Fibroblast of peridontal ligament (primary cell): ENCODE measurements around the gene DBF4B.

Source experiments
- DNase-seq: peaks from one replicate; pipeline ENCODE4 v3.0.0-alpha.2; 2010; ENCODE audit errors: extremely low read depth

The DBF4B gene

GRCh38 chr17:44777394-44778348, 69.2 kb downstream of the DBF4B start:
- no peak for DNase-seq

- no peak for DNase-seq
Observed at GRCh38 chr17:44778656-44779210, 70.3 kb downstream of the DBF4B start.

- DNase-seq: peak; percentile 75
Observed at GRCh38 chr17:44779211-44780025, 71.0 kb downstream of the DBF4B start.

GRCh38 chr17:44780161-44780560, 71.7 kb downstream of the DBF4B start:
- DNase-seq: no peak

- DNase-seq: no peak
Observed at GRCh38 chr17:44780845-44781480, 72.5 kb downstream of the DBF4B start.

GRCh38 chr17:44781551-44782325, 73.3 kb downstream of the DBF4B start:
- DNase-seq: no peak

- DNase-seq: no peak
Observed at GRCh38 chr17:44782326-44782850, 73.9 kb downstream of the DBF4B start.

- DNase-seq: no peak
Observed at GRCh38 chr17:44785921-44786320, 77.5 kb downstream of the DBF4B start.

- DNase-seq: no peak
Observed at GRCh38 chr17:44786551-44787081, 78.2 kb downstream of the DBF4B start.

- DNase-seq: no peak
Observed at GRCh38 chr17:44787271-44787940, 78.9 kb downstream of the DBF4B start.

- DNase-seq: no peak
Observed at GRCh38 chr17:44788139-44788538, 79.7 kb downstream of the DBF4B start.

GRCh38 chr17:44792276-44792675, 83.8 kb downstream of the DBF4B start:
- DNase-seq: peak; percentile 42

- DNase-seq: peak; percentile 44
Observed at GRCh38 chr17:44793885-44794842, 85.7 kb downstream of the DBF4B start.

- DNase-seq: peak; percentile 73
Observed at GRCh38 chr17:44794851-44795413, 86.5 kb downstream of the DBF4B start.

GRCh38 chr17:44795421-44795820, 87.0 kb downstream of the DBF4B start:
- no peak for DNase-seq

- no peak for DNase-seq
Observed at GRCh38 chr17:44795928-44796327, 87.5 kb downstream of the DBF4B start.

- DNase-seq: no peak
Observed at GRCh38 chr17:44796731-44797130, 88.3 kb downstream of the DBF4B start.

- DNase-seq: no peak
Observed at GRCh38 chr17:44797802-44798201, 89.3 kb downstream of the DBF4B start.
